Neural crest cell (in vitro differentiated cells): ENCODE data around the gene HAPLN2. TPM values are rescaled to one million over a fixed set of nuclear protein-coding genes. Genes with fewer than 3 reads are reported as not detected.

Experiments
- DNase-seq: peaks from one replicate; pipeline ENCODE4 v3.0.0; 2021; ENCODE audit warnings: low read depth, mixed read lengths, low spot score
- H3K27ac Mint-ChIP-seq: one replicate; pipeline ENCODE4 v1.8.0; 2021; ENCODE audit warnings: mild to moderate bottlenecking, mixed read lengths; ENCODE audit not compliant: unreplicated experiment
- H3K27me3 Mint-ChIP-seq: 2 replicates; pipeline ENCODE4 v1.8.0; 2021; ENCODE audit warnings: low read depth, mild to moderate bottlenecking, mixed read lengths
- H3K36me3 Mint-ChIP-seq: 2 replicates; pipeline ENCODE4 v1.8.0; 2021; ENCODE audit warnings: low read depth, mild to moderate bottlenecking, mixed read lengths
- H3K4me1 Mint-ChIP-seq: 2 replicates; pipeline ENCODE4 v1.8.0; 2021; ENCODE audit warnings: mixed read lengths
- H3K4me3 Mint-ChIP-seq: one replicate; pipeline ENCODE4 v1.8.0; 2021; ENCODE audit warnings: mild to moderate bottlenecking, mixed read lengths
- H3K9me3 Mint-ChIP-seq: 2 replicates; pipeline ENCODE4 v1.8.0; 2021; ENCODE audit warnings: mixed read lengths
- CTCF ChIP-seq: fragments of 200-600 bp; sonication (generic); conservative IDR thresholded peaks from 2 replicates; pipeline ENCODE4 v1.5.0; 2021; ENCODE audit warnings: antibody characterized with exemption, mild to moderate bottlenecking
- total RNA-seq: library from RNA; stranded (reverse); gene quantifications from 2 replicates; pipeline ENCODE4 v1.2.1, GENCODE V29; 2021

Gene HAPLN2
- total RNA-seq, 1 donor from 2014 or later, result 0.70 TPM

- TF ChIP-seq CTCF, result no peak
- Mint-ChIP-seq H3K4me1 (peaks cover 99% of the 10 kb centered on the region), H3K27ac (peak overlapping the region; percentile 99), H3K27me3 (peaks cover 49% of the 10 kb centered on the region), H3K9me3 (no peaks in the 10 kb centered on the region), H3K4me3 (peak overlapping the region; percentile 66), H3K36me3 (peaks cover 3% of the 10 kb centered on the region)
- DNase-seq, result no peak
These were observed 45.0 kb downstream of the HAPLN2 start for GRCh38 chr1:156664046-156664766.

GRCh38 chr1:156664767-156665411 lies 45.7 kb downstream of the HAPLN2 start:
- TF ChIP-seq CTCF, result no peak
- H3K27ac Mint-ChIP-seq, result peak overlapping the region; percentile 99
- DNase-seq, result peak; percentile 46
- peaks cover 45% of the 10 kb centered on the region for H3K27me3 Mint-ChIP-seq
- no peaks in the 10 kb centered on the region for H3K9me3 Mint-ChIP-seq
- H3K4me1 Mint-ChIP-seq, result peaks cover 98% of the 10 kb centered on the region
- peak overlapping the region; percentile 66 for H3K4me3 Mint-ChIP-seq
- peaks cover 3% of the 10 kb centered on the region for H3K36me3 Mint-ChIP-seq

GRCh38 chr1:156665539-156665938 lies 46.3 kb downstream of the HAPLN2 start:
- DNase-seq, result no peak
- Mint-ChIP-seq H3K27me3 (peaks cover 40% of the 10 kb centered on the region), H3K27ac (peak overlapping the region; percentile 85), H3K9me3 (no peaks in the 10 kb centered on the region), H3K4me1 (peaks cover 95% of the 10 kb centered on the region), H3K4me3 (peak overlapping the region; percentile 66), H3K36me3 (peaks cover 3% of the 10 kb centered on the region)
- no peak for TF ChIP-seq CTCF

- peaks cover 40% of the 10 kb centered on the region for H3K27me3 Mint-ChIP-seq
- DNase-seq, result no peak
- H3K4me1 Mint-ChIP-seq, result peaks cover 92% of the 10 kb centered on the region
- peak overlapping the region; percentile 86 for H3K4me3 Mint-ChIP-seq
- H3K27ac Mint-ChIP-seq, result peak overlapping the region; percentile 60
- H3K36me3 Mint-ChIP-seq, result peaks cover 14% of the 10 kb centered on the region
- H3K9me3 Mint-ChIP-seq, result no peaks in the 10 kb centered on the region
- TF ChIP-seq CTCF, result no peak
These were observed 47.8 kb downstream of the HAPLN2 start for GRCh38 chr1:156666862-156667609.

- no peak for DNase-seq
- H3K4me1 Mint-ChIP-seq, result peaks cover 92% of the 10 kb centered on the region
- peak overlapping the region; percentile 86 for H3K4me3 Mint-ChIP-seq
- H3K27me3 Mint-ChIP-seq, result peaks cover 40% of the 10 kb centered on the region
- no peak overlapping the region for H3K27ac Mint-ChIP-seq
- TF ChIP-seq CTCF, result no peak
- peaks cover 20% of the 10 kb centered on the region for H3K36me3 Mint-ChIP-seq
- no peaks in the 10 kb centered on the region for H3K9me3 Mint-ChIP-seq
These were observed 48.4 kb downstream of the HAPLN2 start for GRCh38 chr1:156667610-156667967.
